Activated CD4-positive, alpha-beta memory T cell treated with anti-CD3 and anti-CD28 coated beads, Interleukin-2, amount 10 ng/mL, durations not matched to agents 7 days and 5 days (primary cell): ENCODE measurements around the gene ERF. TPM values are rescaled to one million over a fixed set of nuclear protein-coding genes. Genes with fewer than 3 reads are reported as not detected.

ENCODE experiments used
- CTCF ChIA-PET: fragments of 350-600 bp; sonication (Branson Sonifier 250); formaldehyde crosslinking; loops from one replicate; lab custom pipeline; 2021; ENCODE audit warnings: antibody characterized with exemption, inconsistent platforms; lab: Charles Lee
- POLR2A ChIA-PET: fragments of 350-600 bp; sonication (Branson Sonifier 250); formaldehyde crosslinking; loops from one replicate; lab custom pipeline; 2021; ENCODE audit warnings: antibody characterized with exemption; lab: Charles Lee
- DNase-seq: peaks from one replicate; pipeline ENCODE4 v3.0.0-alpha.2; 2020
- H3K27ac Mint-ChIP-seq: one replicate; pipeline ENCODE4 v1.8.0; 2021; ENCODE audit warnings: mild to moderate bottlenecking, mixed read lengths
- H3K27me3 Mint-ChIP-seq: one replicate; pipeline ENCODE4 v1.8.0; 2021; ENCODE audit warnings: mixed read lengths
- H3K36me3 Mint-ChIP-seq: one replicate; pipeline ENCODE4 v1.8.0; 2021; ENCODE audit warnings: low read depth, mixed read lengths
- H3K4me1 Mint-ChIP-seq: one replicate; pipeline ENCODE4 v1.8.0; 2021; ENCODE audit warnings: mixed read lengths
- H3K4me3 Mint-ChIP-seq: one replicate; pipeline ENCODE4 v1.8.0; 2021; ENCODE audit warnings: mild to moderate bottlenecking, mixed read lengths
- H3K9me3 Mint-ChIP-seq: one replicate; pipeline ENCODE4 v1.8.0; 2021; ENCODE audit warnings: mixed read lengths
- total RNA-seq, 2 experiments: library from RNA; stranded (reverse); gene quantifications; one replicate each; pipeline ENCODE4 v1.2.3, GENCODE V29; 2021

The ERF gene
- total RNA-seq, 2 experiments from 2014 or later = 46.9 to 52.6 TPM

- CTCF ChIA-PET = interaction anchor here (0.5 to 6.6 kb wide), 12 partner anchors 21 to 132 kb away, joined by 3 to 64 read pairs (median 6); partner anchors contain the start of genes POU2F2 and ZNF526
- H3K27ac Mint-ChIP-seq = peak overlapping the region; percentile 78
Measured at GRCh38 chr19:42241279-42241678, 13.6 kb downstream of the ERF start.

GRCh38 chr19:42239544-42240220 is 15.2 kb downstream of the ERF start:
- DNase-seq = no peak
- Mint-ChIP-seq H3K36me3 (peaks cover 39% of the 10 kb centered on the region), H3K9me3 (no peaks in the 10 kb centered on the region), H3K27ac (no peak overlapping the region), H3K27me3 (no peaks in the 10 kb centered on the region), H3K4me3 (no peak overlapping the region), H3K4me1 (peaks cover 42% of the 10 kb centered on the region)
- CTCF ChIA-PET = interaction anchor here (0.9 to 6.6 kb wide), 5 partner anchors 19 to 132 kb away, joined by 3 to 64 read pairs (median 3); no protein-coding TSS in a partner anchor
- POLR2A ChIA-PET = interaction anchor here (1.2 to 3.8 kb wide), 5 partner anchors 10 to 41 kb away, joined by 3 to 27 read pairs (median 5); partner anchors contain the start of gene ZNF526

More at GRCh38 chr19:42241279-42241678, 13.6 kb downstream of the ERF start:
- no peak for DNase-seq
- Mint-ChIP-seq H3K4me3 (peak overlapping the region; percentile 85), H3K9me3 (no peaks in the 10 kb centered on the region), H3K4me1 (peaks cover 50% of the 10 kb centered on the region), H3K27me3 (no peaks in the 10 kb centered on the region), H3K36me3 (peaks cover 26% of the 10 kb centered on the region)
- POLR2A ChIA-PET = interaction anchor here (1.0 to 8.3 kb wide), 11 partner anchors 8 to 65 kb away, joined by 3 to 106 read pairs (median 7); partner anchors contain the start of genes CIC and ZNF526

GRCh38 chr19:42235181-42235580 is 19.7 kb downstream of the ERF start:
- Mint-ChIP-seq H3K4me3 (no peak overlapping the region), H3K27ac (no peak overlapping the region), H3K4me1 (peaks cover 17% of the 10 kb centered on the region), H3K27me3 (no peaks in the 10 kb centered on the region), H3K9me3 (no peaks in the 10 kb centered on the region), H3K36me3 (peaks cover 70% of the 10 kb centered on the region)
- DNase-seq = no peak
- CTCF ChIA-PET = no interaction called here
- POLR2A ChIA-PET = interaction anchor here (1.3 to 1.8 kb wide), 3 partner anchors 13 to 59 kb away, joined by 3 to 6 read pairs (median 3); partner anchors contain the start of gene ZNF526

GRCh38 chr19:42234364-42234763 is 20.6 kb downstream of the ERF start:
- Mint-ChIP-seq H3K9me3 (no peaks in the 10 kb centered on the region), H3K27me3 (no peaks in the 10 kb centered on the region), H3K27ac (no peak overlapping the region), H3K4me1 (peaks cover 10% of the 10 kb centered on the region), H3K36me3 (peaks cover 70% of the 10 kb centered on the region), H3K4me3 (no peak overlapping the region)
- ChIA-PET POLR2A (interaction anchor here (1.1 to 3.4 kb wide), 3 partner anchors 8 to 57 kb away, joined by 3 to 17 read pairs (median 4); partner anchors contain the start of gene GSK3A), CTCF (interaction anchor here (0.8 to 1.2 kb wide), 2 partner anchors 8 to 59 kb away, joined by 4 read pairs; partner anchors contain the start of gene GSK3A)
- no peak for DNase-seq

GRCh38 chr19:42233678-42234292 is 21.1 kb downstream of the ERF start:
- Mint-ChIP-seq H3K27me3 (no peaks in the 10 kb centered on the region), H3K4me3 (no peak overlapping the region), H3K9me3 (no peaks in the 10 kb centered on the region), H3K27ac (no peak overlapping the region), H3K36me3 (peaks cover 68% of the 10 kb centered on the region), H3K4me1 (peaks cover 9% of the 10 kb centered on the region)
- ChIA-PET POLR2A (interaction anchor here (1.1 to 3.4 kb wide), 4 partner anchors 9 to 57 kb away, joined by 3 to 17 read pairs (median 4); partner anchors contain the start of genes GSK3A and ZNF526), CTCF (interaction anchor here (1.2 kb wide), 1 partner anchor 8 kb away, joined by 4 read pairs; the partner anchor contains the start of gene GSK3A)
- no peak for DNase-seq

GRCh38 chr19:42233106-42233505 is 21.8 kb downstream of the ERF start:
- Mint-ChIP-seq H3K36me3 (peaks cover 73% of the 10 kb centered on the region), H3K4me1 (peaks cover 12% of the 10 kb centered on the region), H3K27me3 (no peaks in the 10 kb centered on the region), H3K4me3 (no peak overlapping the region), H3K27ac (no peak overlapping the region), H3K9me3 (no peaks in the 10 kb centered on the region)
- DNase-seq = no peak
- ChIA-PET POLR2A (interaction anchor here (1.3 to 3.4 kb wide), 2 partner anchors 9 to 13 kb away, joined by 3 to 17 read pairs; partner anchors contain the start of genes GSK3A and ZNF526), CTCF (no interaction called here)

- CTCF ChIA-PET = no interaction called here
- no peak overlapping the region for H3K27ac Mint-ChIP-seq
- POLR2A ChIA-PET = interaction anchor here (3.4 kb wide), 1 partner anchor 10 kb away, joined by 17 read pairs; the partner anchor contains the start of gene GSK3A
Measured at GRCh38 chr19:42232435-42232834, 22.5 kb downstream of the ERF start.

GRCh38 chr19:42230571-42230970 is 24.4 kb downstream of the ERF start:
- Mint-ChIP-seq H3K36me3 (peaks cover 81% of the 10 kb centered on the region), H3K27me3 (no peaks in the 10 kb centered on the region), H3K4me3 (no peak overlapping the region), H3K4me1 (peaks cover 19% of the 10 kb centered on the region), H3K27ac (no peak overlapping the region), H3K9me3 (no peaks in the 10 kb centered on the region)
- ChIA-PET CTCF (no interaction called here), POLR2A (interaction anchor here (0.9 to 1.2 kb wide), 4 partner anchors 8 to 32 kb away, joined by 3 to 4 read pairs (median 4); partner anchors contain the start of gene GSK3A)
- no peak for DNase-seq

More at GRCh38 chr19:42232435-42232834, 22.5 kb downstream of the ERF start:
- no peak overlapping the region for H3K4me3 Mint-ChIP-seq
- H3K4me1 Mint-ChIP-seq = peaks cover 16% of the 10 kb centered on the region
- no peaks in the 10 kb centered on the region for H3K9me3 Mint-ChIP-seq
- DNase-seq = no peak
- H3K36me3 Mint-ChIP-seq = peaks cover 76% of the 10 kb centered on the region
- no peaks in the 10 kb centered on the region for H3K27me3 Mint-ChIP-seq

GRCh38 chr19:42229855-42230351 is 25.0 kb downstream of the ERF start:
- Mint-ChIP-seq H3K9me3 (no peaks in the 10 kb centered on the region), H3K27me3 (no peaks in the 10 kb centered on the region), H3K4me1 (peaks cover 17% of the 10 kb centered on the region), H3K27ac (peak overlapping the region; percentile 36), H3K36me3 (peaks cover 77% of the 10 kb centered on the region), H3K4me3 (no peak overlapping the region)
- ChIA-PET CTCF (interaction anchor here (1.1 kb wide), 2 partner anchors 13 kb away, joined by 3 to 6 read pairs; partner anchors contain the start of gene GSK3A), POLR2A (interaction anchor here (0.8 to 1.2 kb wide), 5 partner anchors 9 to 13 kb away, joined by 3 to 4 read pairs (median 3); partner anchors contain the start of genes GSK3A and ZNF526)
- DNase-seq = no peak

- H3K4me1 Mint-ChIP-seq = peaks cover 19% of the 10 kb centered on the region
- no peaks in the 10 kb centered on the region for H3K9me3 Mint-ChIP-seq
- POLR2A ChIA-PET = interaction anchor here (0.6 to 1.2 kb wide), 7 partner anchors 8 to 13 kb away, joined by 3 to 4 read pairs (median 3); partner anchors contain the start of genes GSK3A and ZNF526
- no peaks in the 10 kb centered on the region for H3K27me3 Mint-ChIP-seq
- CTCF ChIA-PET = interaction anchor here (1.1 kb wide), 2 partner anchors 13 kb away, joined by 3 to 6 read pairs; partner anchors contain the start of gene GSK3A
- no peak for DNase-seq
- H3K27ac Mint-ChIP-seq = peak overlapping the region; percentile 36
- H3K4me3 Mint-ChIP-seq = no peak overlapping the region
- H3K36me3 Mint-ChIP-seq = peaks cover 77% of the 10 kb centered on the region
Measured at GRCh38 chr19:42229301-42229854, 25.6 kb downstream of the ERF start.

- POLR2A ChIA-PET = interaction anchor here (0.6 to 2.1 kb wide), 4 partner anchors 8 to 14 kb away, joined by 3 to 6 read pairs (median 4); partner anchors contain the start of genes DEDD2, GSK3A and ZNF526
- H3K27ac Mint-ChIP-seq = no peak overlapping the region
- CTCF ChIA-PET = interaction anchor here (0.6 to 0.8 kb wide), 3 partner anchors 77 to 1686 kb away, joined by 3 to 4 read pairs (median 3); no protein-coding TSS in a partner anchor
- no peaks in the 10 kb centered on the region for H3K27me3 Mint-ChIP-seq
- H3K36me3 Mint-ChIP-seq = peaks cover 74% of the 10 kb centered on the region
- H3K4me3 Mint-ChIP-seq = no peak overlapping the region
- H3K9me3 Mint-ChIP-seq = no peaks in the 10 kb centered on the region
- DNase-seq = no peak
- peaks cover 19% of the 10 kb centered on the region for H3K4me1 Mint-ChIP-seq
Measured at GRCh38 chr19:42228641-42229040, 26.3 kb downstream of the ERF start.
